H1 (cell line): ENCODE measurements around the gene ADD2. TPM values are rescaled to one million over a fixed set of nuclear protein-coding genes. Genes with fewer than 3 reads are reported as not detected.

Source experiments
- CTCF ChIA-PET: fragments of 300-600 bp; sonication (Branson Sonifier 250); formaldehyde crosslinking; loops from one replicate; lab custom pipeline; 2021; ENCODE audit not compliant: partially characterized antibody; lab: Charles Lee
- POLR2A ChIA-PET: fragments of 300-600 bp; sonication (Branson Sonifier 250); formaldehyde crosslinking; loops from one replicate; lab custom pipeline; 2021; ENCODE audit warnings: inconsistent platforms; ENCODE audit not compliant: partially characterized antibody; lab: Charles Lee
- DNase-seq, 2 experiments: peaks; one replicate each; pipeline versions ENCODE4 v3.0.0 to v3.0.0-alpha.2; 2010 to 2022; ENCODE audit warnings: low spot score in 2 of 2, low read depth in 1 of 2, mixed read lengths in 1 of 2
- FAIRE-seq: peaks from 2 replicates; lab custom pipeline; 2011; peaks lifted over from hg19 to GRCh38; lab: Jason Lieb, UNC
- H2AFZ ChIP-seq: 2 replicates; pipeline ENCODE4 v1.8.1; 2012; ENCODE audit warnings: low read length, inconsistent platforms
- H2AK5ac ChIP-seq: 2 replicates; pipeline ENCODE4 v1.6.1; 2013; ENCODE audit warnings: low read depth, low read length
- H2BK120ac ChIP-seq: replicated peaks from 2 replicates; pipeline ENCODE3; 2013; ENCODE audit warnings: low read depth, low read length, inconsistent platforms
- H2BK12ac ChIP-seq: 2 replicates; pipeline ENCODE4 v1.6.1; 2013; ENCODE audit warnings: low read depth, low read length
- H2BK15ac ChIP-seq: 2 replicates; pipeline ENCODE4 v1.6.1; 2013; ENCODE audit warnings: low read length
- H2BK20ac ChIP-seq: 2 replicates; pipeline ENCODE4 v1.6.1; 2013; ENCODE audit warnings: low read length
- H2BK5ac ChIP-seq: 2 replicates; pipeline ENCODE4 v1.6.1; 2013; ENCODE audit warnings: low read depth, low read length
- H3K14ac ChIP-seq: 2 replicates; pipeline ENCODE4 v1.6.1; 2013; ENCODE audit warnings: inconsistent platforms; ENCODE audit not compliant: insufficient read length
- H3K18ac ChIP-seq: 2 replicates; pipeline ENCODE4 v1.6.1; 2013; ENCODE audit warnings: low read length; ENCODE audit errors: extremely low read depth
- H3K23ac ChIP-seq: 2 replicates; pipeline ENCODE4 v1.6.1; 2013; ENCODE audit warnings: inconsistent platforms; ENCODE audit not compliant: insufficient read length
- H3K23me2 ChIP-seq: 2 replicates; pipeline ENCODE4 v1.6.1; 2013; ENCODE audit warnings: low read depth, low read length
- H3K27ac ChIP-seq: 2 replicates; pipeline ENCODE4 v1.6.1; 2011; ENCODE audit warnings: low read depth, low read length, inconsistent platforms
- H3K27me3 ChIP-seq, 4 experiments: replicated peaks in 1 of 4; 1 replicate in 1 of 4; 2 replicates in 3 of 4; pipeline versions ENCODE4 v1.6.1 to v1.8.1; 2011 to 2013; ENCODE audit warnings: low read length in 3 of 4, mild to moderate bottlenecking in 3 of 4, inconsistent platforms in 2 of 4, mixed read lengths in 2 of 4, moderate library complexity in 1 of 4; ENCODE audit not compliant: control insufficient read depth in 3 of 4, insufficient read depth in 3 of 4; ENCODE audit errors: extremely low read depth in 1 of 4
- H3K36me3 ChIP-seq, 4 experiments: 2 replicates each; pipeline versions ENCODE4 v1.6.1 to v1.8.1; 2011 to 2013; ENCODE audit warnings: mild to moderate bottlenecking in 4 of 4, low read length in 3 of 4, moderate library complexity in 2 of 4, control low read depth in 1 of 4, inconsistent platforms in 1 of 4; ENCODE audit not compliant: insufficient read depth in 4 of 4, control insufficient read depth in 2 of 4
- H3K4ac ChIP-seq: replicated peaks from 2 replicates; pipeline ENCODE3; 2013; ENCODE audit warnings: low read length, low read depth, mixed read lengths, inconsistent platforms; ENCODE audit not compliant: insufficient read length
- H3K4me1 ChIP-seq, 4 experiments: replicated peaks in 1 of 4; 1 replicate in 1 of 4; 2 replicates in 3 of 4; pipeline versions ENCODE4 v1.6.1 to v1.8.1; 2011 to 2013; ENCODE audit warnings: low read length in 3 of 4, inconsistent platforms in 2 of 4, mixed read lengths in 1 of 4; ENCODE audit not compliant: insufficient read depth in 4 of 4, control insufficient read depth in 3 of 4
- H3K4me2 ChIP-seq, 2 experiments: 2 replicates each; pipeline versions ENCODE4 v1.6.1 to v1.8.1; 2011 to 2013; ENCODE audit warnings: low read depth in 2 of 2, low read length in 2 of 2, control low read depth in 1 of 2, inconsistent platforms in 1 of 2, mild to moderate bottlenecking in 1 of 2; ENCODE audit not compliant: insufficient read depth in 1 of 2
- H3K4me3 ChIP-seq, 4 experiments: fragments of 200-600, 300-600 bp in 1 of 4; sonication (generic), shearing (Covaris generic), sonication (Bioruptor Twin) in 1 of 4; 2 replicates each; pipeline versions ENCODE4 v1.5.1 to v1.8.1; 2011 to 2016; ENCODE audit warnings: low read length in 4 of 4, low read depth in 3 of 4, control low read depth in 2 of 4, inconsistent platforms in 2 of 4, mild to moderate bottlenecking in 2 of 4, mixed read lengths in 1 of 4, moderate library complexity in 1 of 4; ENCODE audit not compliant: insufficient read depth in 2 of 4; ENCODE audit errors: extremely low read depth in 1 of 4
- H3K56ac ChIP-seq: replicated peaks from 2 replicates; pipeline ENCODE3; 2013; ENCODE audit warnings: low read depth, mild to moderate bottlenecking, mixed read lengths, low read length, inconsistent platforms; ENCODE audit not compliant: insufficient read length
- H3K79me1 ChIP-seq: 2 replicates; pipeline ENCODE4 v1.6.1; 2013; ENCODE audit warnings: low read depth, low read length, control low read depth
- H3K79me2 ChIP-seq, 2 experiments: 2 replicates each; pipeline versions ENCODE4 v1.6.1 to v1.8.1; 2012 to 2013; ENCODE audit warnings: low read length in 2 of 2, mild to moderate bottlenecking in 2 of 2, inconsistent platforms in 1 of 2; ENCODE audit not compliant: insufficient read depth in 2 of 2, control insufficient read depth in 1 of 2
- H3K9ac ChIP-seq, 4 experiments: replicated peaks in 1 of 4; 1 replicate in 1 of 4; 2 replicates in 3 of 4; pipeline versions ENCODE4 v1.6.1 to v1.8.1; 2011 to 2013; ENCODE audit warnings: low read depth in 3 of 4, low read length in 3 of 4, control low read depth in 2 of 4, mild to moderate bottlenecking in 2 of 4, moderate library complexity in 2 of 4, inconsistent platforms in 1 of 4; ENCODE audit errors: extremely low read depth in 1 of 4
- H3K9me3 ChIP-seq, 2 experiments: 2 replicates each; pipeline versions ENCODE4 v1.6.1 to v1.8.1; 2012 to 2013; ENCODE audit warnings: mild to moderate bottlenecking in 2 of 2, moderate library complexity in 2 of 2, control low read depth in 1 of 2, inconsistent platforms in 1 of 2, low read depth in 1 of 2, low read length in 1 of 2, mixed read lengths in 1 of 2; ENCODE audit not compliant: insufficient read depth in 2 of 2
- H4K20me1 ChIP-seq, 2 experiments: replicated peaks in 1 of 2; 2 replicates each; pipeline versions ENCODE3 to v1.8.1; 2011 to 2013; ENCODE audit warnings: inconsistent platforms in 2 of 2, low read length in 2 of 2, mild to moderate bottlenecking in 1 of 2; ENCODE audit not compliant: insufficient read depth in 2 of 2, control insufficient read depth in 1 of 2
- H4K5ac ChIP-seq: 2 replicates; pipeline ENCODE4 v1.6.1; 2013; ENCODE audit warnings: low read length, low read depth, mixed read lengths, inconsistent platforms; ENCODE audit not compliant: insufficient read length
- H4K8ac ChIP-seq: 2 replicates; pipeline ENCODE4 v1.8.0; 2013; ENCODE audit warnings: mild to moderate bottlenecking, moderate library complexity, low read length, inconsistent platforms; ENCODE audit not compliant: insufficient read depth; ENCODE audit errors: extremely low read depth
- H4K91ac ChIP-seq: replicated peaks from 2 replicates; pipeline ENCODE3; 2013; ENCODE audit warnings: low read length, mixed read lengths, inconsistent platforms; ENCODE audit not compliant: insufficient read length
- KDM4A ChIP-seq: IDR thresholded peaks from one replicate; pipeline ENCODE4 v1.7.1; 2012; ENCODE audit warnings: low read depth, mild to moderate bottlenecking, moderate library complexity, low read length, inconsistent platforms; ENCODE audit not compliant: severe bottlenecking
- POU5F1 ChIP-seq: IDR thresholded peaks from 2 replicates; pipeline ENCODE4 v1.6.1; 2011; ENCODE audit warnings: low read depth, mild to moderate bottlenecking, low read length, moderate library complexity
- RFX5 ChIP-seq: IDR thresholded peaks from 2 replicates; pipeline ENCODE4 v1.6.1; 2011; ENCODE audit warnings: low read depth, low read length, improper control_type of control experiment, borderline replicate concordance
- TCF12 ChIP-seq: IDR thresholded peaks from 2 replicates; pipeline ENCODE4 v1.6.1; 2011; ENCODE audit warnings: low read depth, mild to moderate bottlenecking, low read length
- YY1 ChIP-seq: IDR thresholded peaks from 2 replicates; pipeline ENCODE4 v1.6.1; 2011; ENCODE audit warnings: low read depth, mild to moderate bottlenecking, low read length
- WGBS, 2 experiments: shearing (Covaris generic) in 1 of 2; methylation state at CpG; one replicate each; pipeline versions ENCODE4 v1.1.6 to v1.1.7; 2013 to 2015; ENCODE audit warnings: low lambda C conversion rate in 2 of 2, mixed read lengths in 2 of 2, inconsistent platforms in 1 of 2, low coverage in 1 of 2, missing lambda C conversion rate in 1 of 2; ENCODE audit not compliant: insufficient replicate concordance in 2 of 2, insufficient coverage in 1 of 2, insufficient read length in 1 of 2; ENCODE audit errors: extremely low coverage in 1 of 2, missing lambda C conversion rate in 1 of 2; 5-methylcytosine and 5-hydroxymethylcytosine counted together
- polyA plus RNA-seq, 7 experiments: library from polyadenylated mRNA; depleted of rRNA in 3 of 7; stranded (reverse) in 5 of 7; unstranded in 2 of 7; fragments of >200 nt in 5 of 7; fragments of 200-250 nt in 2 of 7; gene quantifications; 1 replicate in 5 of 7; 2 replicates in 1 of 7; 4 replicates in 1 of 7; pipeline versions ENCODE4 v1.2.1 to v1.2.3, GENCODE V29; 2011 to 2013; ENCODE audit warnings: missing spikeins in 2 of 7, mixed read lengths in 2 of 7
- total RNA-seq: library from RNA; stranded (reverse); fragmentation: NEBNext Ultra II Directional; extraction: Animal tissue kit (Norgen Biotek cat#: 25700); gene quantifications from 2 replicates; pipeline ENCODE4 v1.2.1, GENCODE V29; 2021

Gene ADD2
- total and polyA plus RNA-seq, 2 of the 8 experiments (the other 6 are each of a cell fraction or from before 2014, with no cell fraction given), result 58.5 to 170 TPM

DNA sequence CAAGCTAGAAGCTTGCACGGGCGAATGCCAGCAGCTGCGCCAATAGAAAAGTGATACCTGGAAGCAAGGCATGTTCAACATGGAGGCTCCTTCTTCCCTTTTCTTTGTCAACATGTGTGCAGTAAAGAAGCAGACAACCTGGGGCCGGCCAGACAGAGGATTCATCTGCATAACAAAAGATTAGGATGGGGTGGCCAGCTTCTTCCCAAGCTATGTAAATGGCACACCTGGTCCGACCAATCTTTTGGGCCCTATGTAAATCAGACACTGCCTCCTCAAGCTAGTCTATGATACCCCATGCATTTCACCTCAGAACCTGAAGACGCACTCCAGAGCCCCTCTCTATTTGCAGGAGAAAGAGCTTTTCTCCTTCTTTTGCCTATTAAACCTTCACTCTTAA is 148.0 kb downstream of the ADD2 start:
- no peaks in the 10 kb centered on the region for H3K79me2 ChIP-seq
- peak overlapping the region in 1 of 2 experiments; percentile 1; a peak in 2 of 4 replicates for H3K4me2 ChIP-seq
- 67% methylated on average over 6 of the region's 6 CpGs; no CpG with 5 or more reads in 1 of the 2 experiments for WGBS, 2 experiments
- no peak overlapping the region for H2BK5ac ChIP-seq
- no peak overlapping the region for H3K4ac ChIP-seq
- no peaks in the 10 kb centered on the region for H4K20me1 ChIP-seq
- no peak overlapping the region for H4K91ac ChIP-seq
- H4K5ac ChIP-seq, result no peak overlapping the region
- no peak overlapping the region for H3K4me3 ChIP-seq
- ChIA-PET CTCF (interaction anchor here (0.8 to 5.2 kb wide), 13 partner anchors 9 to 315 kb away, joined by 3 to 51 read pairs (median 5); partner anchors contain the start of gene TGFA), POLR2A (interaction anchor here (1.3 to 1.4 kb wide), 3 partner anchors 67 to 326 kb away, joined by 4 read pairs; partner anchors contain the start of genes FAM136A, SNRPG and TGFA)
- H3K18ac ChIP-seq, result no peak overlapping the region
- no peaks in the 10 kb centered on the region for H3K27me3 ChIP-seq
- H3K23ac ChIP-seq, result no peak overlapping the region
- no peaks in the 10 kb centered on the region for H3K79me1 ChIP-seq
- H2BK15ac ChIP-seq, result no peak overlapping the region
- no peak overlapping the region for H3K9ac ChIP-seq
- H2BK12ac ChIP-seq, result no peak overlapping the region
- no peak overlapping the region for H2BK20ac ChIP-seq
- no peak overlapping the region for H3K27ac ChIP-seq
- no peak overlapping the region for H3K14ac ChIP-seq
- H2AK5ac ChIP-seq, result no peak overlapping the region
- H2BK120ac ChIP-seq, result no peak overlapping the region
- H3K4me1 ChIP-seq, result peaks cover 0 to 6% (median 0%) of the 10 kb centered on the region in 4 experiments; a peak in 2 of 7 replicates
- FAIRE-seq (no peak), DNase-seq (no peak)
- H3K23me2 ChIP-seq, result no peaks in the 10 kb centered on the region
- H4K8ac ChIP-seq, result no peak overlapping the region
- H3K56ac ChIP-seq, result no peak overlapping the region
- peak; percentile 84 for TF ChIP-seq TCF12
- TF ChIP-seq RFX5, result no peak
- TF ChIP-seq KDM4A, result no peak
- 0 out of 2 replicates have a peak, but pooled peaks have one; percentile 41 for TF ChIP-seq YY1
- peak; percentile 78 for TF ChIP-seq POU5F1
- no peak overlapping the region for H2AFZ ChIP-seq
- H3K9me3 ChIP-seq, result no peaks in the 10 kb centered on the region
- no peaks in the 10 kb centered on the region for H3K36me3 ChIP-seq
